Right lobe of liver (tissue), 6 donors: ENCODE measurements around the gene COA1. TPM values are rescaled to one million over a fixed set of nuclear protein-coding genes. Genes with fewer than 3 reads are reported as not detected.

Experiments
- ATAC-seq, 4 donors: fragments of 200-7000 bp; cut with Tn5 transposase; one replicate each; pipeline ENCODE4 v1.9.1; 2020; ENCODE audit warnings: mild to moderate bottlenecking in 4 of 4, moderate library complexity in 4 of 4
- DNase-seq, 3 donors: peaks; one replicate each; pipeline ENCODE4 v3.0.0-alpha.2; 2020
- H3K27ac ChIP-seq, 3 donors: fragments of 200-600 bp; one replicate each; pipeline ENCODE4 v1.8.0; 2022
- H3K27me3 ChIP-seq, 2 donors: fragments of 200-600 bp; one replicate each; pipeline ENCODE4 v1.8.0; 2022
- H3K36me3 ChIP-seq, 4 donors: fragments of 200-600 bp; sonication (generic) in 1 of 4; one replicate each; pipeline versions ENCODE4 v1.5.1 to v1.8.0; 2017 to 2022; ENCODE audit warnings: control low read depth in 1 of 4
- H3K4me1 ChIP-seq, 4 donors: fragments of 200-600 bp; sonication (generic) in 1 of 4; one replicate each; pipeline versions ENCODE4 v1.5.1 to v1.8.0; 2017 to 2022; ENCODE audit warnings: control low read depth in 1 of 4
- H3K4me3 ChIP-seq, 3 donors: fragments of 200-600 bp; one replicate each; pipeline ENCODE4 v1.8.0; 2022
- H3K9me3 ChIP-seq, 4 donors: fragments of 200-600 bp; sonication (generic) in 1 of 4; one replicate each; pipeline versions ENCODE4 v1.5.1 to v1.8.0; 2017 to 2022; ENCODE audit warnings: control low read depth in 1 of 4
- POLR2A ChIP-seq: fragments of 450-650 bp; IDR thresholded peaks from one replicate; pipeline ENCODE4 v1.6.1; 2017; ENCODE audit warnings: antibody characterized with exemption, mild to moderate bottlenecking
- WGBS: methylation state at CpG from one replicate; pipeline ENCODE4 v1.1.6; 2018; ENCODE audit warnings: low coverage, low lambda C conversion rate; ENCODE audit not compliant: insufficient coverage; ENCODE audit errors: missing lambda C conversion rate; 5-methylcytosine and 5-hydroxymethylcytosine counted together
- intact Hi-C, 2 donors: fragments of 100-400 bp; cut with DNase I; formaldehyde crosslinking; loops; one replicate each; pipeline versions ENCODE4 v1.11.2 to v1.14.1; 2022
- total RNA-seq, 6 experiments: library from RNA; depleted of rRNA in 2 of 6; stranded (reverse); fragments of >200 nt in 2 of 6; fragmentation: NEBNext Ultra II Directional in 3 of 6; extraction: Animal tissue kit (Norgen Biotek cat#: 25700) in 3 of 6; gene quantifications; one replicate each; pipeline versions ENCODE4 v1.1.0 to v1.2.4, GENCODE V29; 2016 to 2023
- TF ChIP-seq, protein P1 (sequence below), 4 donors: fragments of 200-600 bp in 3 of 4; fragments of 450-650 bp in 1 of 4; IDR thresholded peaks; one replicate each; pipeline versions ENCODE4 v1.5.1 to v1.8.0; 2016 to 2022; ENCODE audit warnings: antibody characterized with exemption in 4 of 4, mild to moderate bottlenecking in 2 of 4
- donor health status: DM: no; HTN: yes; CAD: no.
- donor health status: DM: no; HTN: no; CAD: no.
- donor health status: DM: no; HTN: no; CAD: no.
- donor health status: DM: no; HTN: yes; CAD: no.
- donor health status: DM: no; HTN: yes; CAD: no.

COA1 gene
- total RNA-seq, 6 experiments from 2014 or later = 15.8 to 35.6 (median 19.9) TPM

DNA sequence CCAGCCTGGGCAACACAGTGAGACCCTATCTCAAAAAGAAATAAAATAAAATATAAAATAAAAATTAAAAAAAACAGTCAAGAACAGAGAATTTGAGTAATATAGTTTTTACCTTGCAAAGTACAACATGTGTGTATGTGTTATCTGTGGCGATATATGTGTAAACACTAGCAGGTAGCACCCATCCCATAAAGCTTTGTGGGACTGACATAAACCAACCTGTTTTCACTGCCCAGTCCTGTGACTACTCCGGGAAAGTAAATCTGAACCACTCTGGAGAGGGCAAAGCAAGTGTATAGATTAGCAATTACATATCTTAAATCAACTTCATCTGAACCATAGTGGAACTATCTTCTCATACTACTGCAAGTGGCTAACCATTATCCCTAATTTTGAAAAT is 72.3 kb downstream of the COA1 start:
- WGBS = 95% methylated on average over 2 of the region's 2 CpGs
- Histone ChIP-seq H3K27ac (no peak overlapping the region), H3K9me3 (no peaks in the 10 kb centered on the region), H3K4me1 (peaks cover 0 to 11% (median 3%) of the 10 kb centered on the region in 4 donors), H3K36me3 (no peaks in the 10 kb centered on the region), H3K4me3 (no peak overlapping the region), H3K27me3 (no peaks in the 10 kb centered on the region)
- intact Hi-C loops = no loop called here
- ATAC-seq = no peak
- TF ChIP-seq POLR2A = no peak
- TF ChIP-seq, protein P1, sequence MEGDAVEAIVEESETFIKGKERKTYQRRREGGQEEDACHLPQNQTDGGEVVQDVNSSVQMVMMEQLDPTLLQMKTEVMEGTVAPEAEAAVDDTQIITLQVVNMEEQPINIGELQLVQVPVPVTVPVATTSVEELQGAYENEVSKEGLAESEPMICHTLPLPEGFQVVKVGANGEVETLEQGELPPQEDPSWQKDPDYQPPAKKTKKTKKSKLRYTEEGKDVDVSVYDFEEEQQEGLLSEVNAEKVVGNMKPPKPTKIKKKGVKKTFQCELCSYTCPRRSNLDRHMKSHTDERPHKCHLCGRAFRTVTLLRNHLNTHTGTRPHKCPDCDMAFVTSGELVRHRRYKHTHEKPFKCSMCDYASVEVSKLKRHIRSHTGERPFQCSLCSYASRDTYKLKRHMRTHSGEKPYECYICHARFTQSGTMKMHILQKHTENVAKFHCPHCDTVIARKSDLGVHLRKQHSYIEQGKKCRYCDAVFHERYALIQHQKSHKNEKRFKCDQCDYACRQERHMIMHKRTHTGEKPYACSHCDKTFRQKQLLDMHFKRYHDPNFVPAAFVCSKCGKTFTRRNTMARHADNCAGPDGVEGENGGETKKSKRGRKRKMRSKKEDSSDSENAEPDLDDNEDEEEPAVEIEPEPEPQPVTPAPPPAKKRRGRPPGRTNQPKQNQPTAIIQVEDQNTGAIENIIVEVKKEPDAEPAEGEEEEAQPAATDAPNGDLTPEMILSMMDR (IDR thresholded peaks at IDR 0.05) = no peak
- no peak for DNase-seq

DNA sequence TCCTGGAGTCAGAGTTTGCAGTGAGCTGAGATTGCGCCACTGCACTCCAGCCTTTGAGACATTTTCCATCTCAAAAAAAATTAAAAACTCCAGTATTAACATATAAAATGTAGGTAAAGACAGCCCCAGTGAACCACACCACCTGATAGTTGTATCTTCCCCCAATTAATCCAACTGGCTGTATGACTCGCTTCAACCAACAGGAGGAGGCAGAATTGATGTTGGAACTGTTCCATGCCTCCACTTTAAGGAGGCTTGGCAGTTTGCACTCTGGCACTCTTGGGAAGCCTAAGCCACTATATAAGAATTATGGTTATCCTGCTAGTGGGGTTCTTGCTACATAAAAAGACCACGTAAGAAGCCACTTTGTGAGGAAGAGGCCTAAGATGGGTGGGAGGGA is 73.7 kb downstream of the COA1 start:
- H3K27me3 ChIP-seq = no peaks in the 10 kb centered on the region
- DNase-seq (no peak), ATAC-seq (no peak)
- no peak for TF ChIP-seq POLR2A
- TF ChIP-seq, protein P1 (IDR thresholded peaks at IDR 0.05) = no peak
- WGBS = 100% methylated on average over 2 of the region's 3 CpGs
- H3K4me1 ChIP-seq = peaks cover 0 to 11% (median 3%) of the 10 kb centered on the region in 4 donors
- intact Hi-C loops = no loop called here
- no peak overlapping the region for H3K4me3 ChIP-seq
- no peaks in the 10 kb centered on the region for H3K9me3 ChIP-seq
- H3K36me3 ChIP-seq = no peaks in the 10 kb centered on the region
- no peak overlapping the region for H3K27ac ChIP-seq

DNA sequence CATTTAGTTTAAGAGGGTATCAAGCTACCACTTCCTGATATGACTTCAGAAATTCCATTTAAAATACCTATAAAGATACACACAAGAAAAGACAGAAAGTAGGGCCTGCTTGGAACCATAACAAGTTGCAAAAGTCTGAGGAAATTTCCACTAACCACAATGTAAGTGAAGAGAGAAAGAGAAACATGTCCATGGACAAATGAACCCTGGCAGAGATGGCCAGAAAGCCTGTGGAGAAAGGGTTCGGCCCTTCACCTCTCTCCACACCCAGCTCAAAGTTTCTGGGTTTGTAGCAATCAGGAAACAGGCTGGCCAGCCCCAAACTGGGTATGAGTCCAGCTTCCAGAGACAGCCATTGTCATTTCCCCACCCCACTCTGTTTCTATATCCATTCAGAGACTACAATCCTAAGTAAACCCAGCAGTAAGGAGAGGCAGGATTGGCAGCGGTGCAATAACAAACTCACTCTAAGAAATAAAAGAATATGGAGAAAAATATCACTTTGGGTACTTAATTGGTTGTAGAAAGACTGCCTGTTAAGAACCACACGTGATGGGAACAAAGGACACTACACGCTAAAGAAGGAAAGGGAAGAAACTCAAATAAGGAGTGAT is 75.3 kb downstream of the COA1 start:
- 87% methylated on average over 3 of the region's 4 CpGs for whole genome bisulfite sequencing
- TF ChIP-seq POLR2A = no peak
- TF ChIP-seq, protein P1 (IDR thresholded peaks at IDR 0.05) = no peak
- H3K4me3 ChIP-seq = no peak overlapping the region
- H3K27me3 ChIP-seq = no peaks in the 10 kb centered on the region
- DNase-seq (no peak), ATAC-seq (peak in 3 of 4 donors; percentile 20 to 65 (median 35))
- no peaks in the 10 kb centered on the region for H3K9me3 ChIP-seq
- H3K27ac ChIP-seq = no peak overlapping the region
- peaks cover 0 to 6% (median 4%) of the 10 kb centered on the region in 4 donors for H3K4me1 ChIP-seq
- intact Hi-C loops = no loop called here
- H3K36me3 ChIP-seq = no peaks in the 10 kb centered on the region

DNA sequence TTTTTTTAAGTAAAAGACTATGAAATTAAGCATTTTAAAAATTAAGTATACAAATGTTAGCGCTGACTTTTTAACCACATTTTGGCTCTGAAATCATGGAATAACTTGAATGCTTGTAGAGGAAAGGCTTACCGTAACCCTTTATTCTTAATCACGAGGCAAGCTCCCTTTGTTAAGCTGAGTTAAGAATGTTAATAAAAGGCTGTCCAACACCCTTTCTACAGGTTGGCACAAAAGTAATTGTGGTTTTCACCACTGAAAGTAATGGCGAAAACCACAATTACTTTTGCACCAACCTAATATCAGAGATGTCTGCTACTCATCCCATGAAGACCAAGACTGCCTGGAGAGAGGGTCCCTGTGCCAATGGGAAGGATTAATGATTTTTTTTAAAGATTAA is 75.9 kb downstream of the COA1 start:
- DNase-seq (no peak), ATAC-seq (no peak)
- Histone ChIP-seq H3K27ac (no peak overlapping the region), H3K9me3 (no peaks in the 10 kb centered on the region), H3K4me3 (no peak overlapping the region), H3K4me1 (peaks cover 0 to 7% (median 3%) of the 10 kb centered on the region in 4 donors), H3K27me3 (no peaks in the 10 kb centered on the region), H3K36me3 (no peaks in the 10 kb centered on the region)
- no peak for TF ChIP-seq POLR2A
- TF ChIP-seq, protein P1 (IDR thresholded peaks at IDR 0.05) = no peak
- WGBS = 74% methylated on average over 4 of the region's 4 CpGs
- intact Hi-C loops = no loop called here

DNA sequence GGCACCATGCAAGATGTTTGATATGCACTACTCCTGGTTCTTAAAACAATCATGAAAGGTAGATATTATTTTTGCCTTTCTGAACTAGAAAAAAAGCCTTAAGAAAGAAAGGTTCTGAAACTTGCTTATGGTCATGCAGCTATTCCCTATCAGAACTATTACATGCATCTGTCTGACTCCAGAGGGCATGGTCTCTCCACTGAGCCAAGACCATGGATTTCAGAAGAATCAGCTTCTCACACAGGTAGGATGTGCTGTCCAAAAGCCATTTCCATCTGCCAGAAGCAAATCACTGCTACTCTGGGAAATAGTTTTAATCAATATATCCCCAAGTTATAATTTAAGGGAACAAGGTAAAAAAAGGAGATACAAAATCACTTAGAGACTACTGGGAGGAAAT is 77.0 kb downstream of the COA1 start:
- no peaks in the 10 kb centered on the region for H3K9me3 ChIP-seq
- TF ChIP-seq, protein P1 (IDR thresholded peaks at IDR 0.05) = no peak
- no peak for TF ChIP-seq POLR2A
- DNase-seq = no peak
- no peak overlapping the region for H3K4me3 ChIP-seq
- no peak for ATAC-seq
- no peaks in the 10 kb centered on the region for H3K27me3 ChIP-seq
- intact Hi-C loops = no loop called here
- H3K36me3 ChIP-seq = no peaks in the 10 kb centered on the region
- H3K4me1 ChIP-seq = peaks cover 0 to 17% (median 4%) of the 10 kb centered on the region in 4 donors
- H3K27ac ChIP-seq = no peak overlapping the region
